OCI-LY3 (cell line): ENCODE results near the gene PCP4L1.

Experiments used
- H2AFZ ChIP-seq: fragments of 200-600, 300-600 bp; shearing (Covaris generic); 2 replicates; pipeline ENCODE4 v1.6.0; 2014; ENCODE audit warnings: antibody characterized with exemption, low read depth, low read length
- H3K27ac ChIP-seq: fragments of 200-600, 300-600 bp; sonication (generic); 2 replicates; pipeline ENCODE4 v1.5.1; 2014; ENCODE audit warnings: mild to moderate bottlenecking, low read length, moderate library complexity, mixed read lengths
- H3K27me3 ChIP-seq: fragments of 200-600, 300-600 bp; sonication (generic); 2 replicates; pipeline ENCODE4 v1.6.1; 2014; ENCODE audit warnings: low read depth, low read length, mixed read lengths
- H3K36me3 ChIP-seq: fragments of 200-600, 300-600 bp; sonication (generic); replicated peaks from 2 replicates; pipeline ENCODE3; 2014; ENCODE audit warnings: low read depth, low read length, mixed read lengths
- H3K4me1 ChIP-seq: fragments of 300-600, 200-600 bp; sonication (generic); 2 replicates; pipeline ENCODE4 v1.6.1; 2014; ENCODE audit warnings: low read length, mixed read lengths
- H3K4me2 ChIP-seq: fragments of 200-600, 300-600 bp; sonication (generic); 2 replicates; pipeline ENCODE4 v1.6.1; 2014; ENCODE audit warnings: low read length, mixed read lengths
- H3K4me3 ChIP-seq: fragments of 300-600, 200-600 bp; sonication (generic); 2 replicates; pipeline ENCODE4 v1.5.1; 2014; ENCODE audit warnings: antibody characterized with exemption, mild to moderate bottlenecking, low read length, moderate library complexity
- H3K79me2 ChIP-seq: fragments of 300-600, 200-600 bp; shearing (Covaris generic); 2 replicates; pipeline ENCODE4 v1.6.1; 2014; ENCODE audit warnings: mild to moderate bottlenecking, low read length, mixed read lengths
- H3K9ac ChIP-seq: fragments of 300-600, 200-600 bp; shearing (Covaris generic); 2 replicates; pipeline ENCODE4 v1.6.0; 2014; ENCODE audit warnings: mild to moderate bottlenecking, low read length, moderate library complexity
- H3K9me3 ChIP-seq: fragments of 200-600, 300-600 bp; shearing (Covaris generic); 2 replicates; pipeline ENCODE4 v1.6.1; 2014; ENCODE audit warnings: low read length, mixed read lengths; ENCODE audit not compliant: insufficient read depth
- H4K20me1 ChIP-seq: fragments of 200-600, 300-600 bp; sonication (generic); 2 replicates; pipeline ENCODE4 v1.6.1; 2016; ENCODE audit warnings: low read length, mixed read lengths; ENCODE audit not compliant: insufficient read depth
- CTCF ChIP-seq: fragments of 200-600, 300-600 bp; sonication (generic); IDR thresholded peaks from 2 replicates; pipeline ENCODE4 v1.5.1; 2014; ENCODE audit warnings: antibody characterized with exemption, low read length, low read depth
- EZH2phosphoT487 ChIP-seq: fragments of 200-600 bp; shearing (Covaris generic); IDR thresholded peaks from 2 replicates; pipeline ENCODE4 v1.6.1; 2018; ENCODE audit warnings: antibody characterized with exemption, mixed run types, low read depth

The PCP4L1 gene

GRCh38 chr1:161285521-161285920, 27.0 kb downstream of the PCP4L1 start:
- no peak overlapping the region for H3K4me2 ChIP-seq
- no peak for TF ChIP-seq CTCF
- TF ChIP-seq EZH2phosphoT487: no peak
- H2AFZ ChIP-seq: no peak overlapping the region

GRCh38 chr1:161287482-161288054, 29.0 kb downstream of the PCP4L1 start:
- Histone ChIP-seq H3K27ac (no peak overlapping the region), H3K9ac (no peak overlapping the region), H3K4me2 (no peak overlapping the region), H3K36me3 (no peaks in the 10 kb centered on the region), H3K9me3 (no peaks in the 10 kb centered on the region), H3K79me2 (no peaks in the 10 kb centered on the region), H3K4me1 (no peaks in the 10 kb centered on the region), H2AFZ (no peak overlapping the region), H3K4me3 (no peak overlapping the region), H4K20me1 (no peaks in the 10 kb centered on the region), H3K27me3 (peaks cover 41% of the 10 kb centered on the region)
- TF ChIP-seq EZH2phosphoT487: no peak
- TF ChIP-seq CTCF: no peak

More at GRCh38 chr1:161285521-161285920, 27.0 kb downstream of the PCP4L1 start:
- Histone ChIP-seq H3K79me2 (no peaks in the 10 kb centered on the region), H3K4me1 (no peaks in the 10 kb centered on the region), H3K9ac (no peak overlapping the region), H3K36me3 (no peaks in the 10 kb centered on the region), H3K27ac (no peak overlapping the region), H4K20me1 (no peaks in the 10 kb centered on the region), H3K4me3 (no peak overlapping the region), H3K9me3 (no peaks in the 10 kb centered on the region), H3K27me3 (peaks cover 43% of the 10 kb centered on the region)

GRCh38 chr1:161290779-161291178, 32.2 kb downstream of the PCP4L1 start:
- Histone ChIP-seq H3K36me3 (no peaks in the 10 kb centered on the region), H3K79me2 (no peaks in the 10 kb centered on the region), H3K27ac (no peak overlapping the region), H4K20me1 (no peaks in the 10 kb centered on the region), H3K9ac (no peak overlapping the region), H3K9me3 (no peaks in the 10 kb centered on the region), H2AFZ (no peak overlapping the region), H3K4me1 (no peaks in the 10 kb centered on the region), H3K4me3 (no peak overlapping the region), H3K4me2 (no peak overlapping the region), H3K27me3 (peaks cover 9% of the 10 kb centered on the region)
- TF ChIP-seq EZH2phosphoT487 (no peak), CTCF (no peak)

- Histone ChIP-seq H3K79me2 (no peaks in the 10 kb centered on the region), H3K9me3 (no peaks in the 10 kb centered on the region), H2AFZ (no peak overlapping the region), H3K4me3 (no peak overlapping the region), H3K27me3 (no peaks in the 10 kb centered on the region), H4K20me1 (no peaks in the 10 kb centered on the region), H3K9ac (no peak overlapping the region), H3K27ac (no peak overlapping the region), H3K4me2 (peak overlapping the region; percentile 1; the same call in 1 of the 2 replicates), H3K4me1 (peaks cover 16% of the 10 kb centered on the region), H3K36me3 (no peaks in the 10 kb centered on the region)
- no peak for TF ChIP-seq CTCF
- no peak for TF ChIP-seq EZH2phosphoT487
These were observed 38.9 kb downstream of the PCP4L1 start for GRCh38 chr1:161297415-161297814.
